GM21528 (cell line): ENCODE measurements around the gene SLC25A13.
A peak's percentile ranks its signal among the peaks of the same experiment; 100 is the strongest.

Source experiments
- ATAC-seq: cut with Tn5 transposase; IDR thresholded peaks from one replicate; pipeline ENCODE4 v1.9.1; 2021; ENCODE audit warnings: mild to moderate bottlenecking, moderate library complexity; ENCODE audit not compliant: unreplicated experiment, low FRiP score

SLC25A13 gene

DNA sequence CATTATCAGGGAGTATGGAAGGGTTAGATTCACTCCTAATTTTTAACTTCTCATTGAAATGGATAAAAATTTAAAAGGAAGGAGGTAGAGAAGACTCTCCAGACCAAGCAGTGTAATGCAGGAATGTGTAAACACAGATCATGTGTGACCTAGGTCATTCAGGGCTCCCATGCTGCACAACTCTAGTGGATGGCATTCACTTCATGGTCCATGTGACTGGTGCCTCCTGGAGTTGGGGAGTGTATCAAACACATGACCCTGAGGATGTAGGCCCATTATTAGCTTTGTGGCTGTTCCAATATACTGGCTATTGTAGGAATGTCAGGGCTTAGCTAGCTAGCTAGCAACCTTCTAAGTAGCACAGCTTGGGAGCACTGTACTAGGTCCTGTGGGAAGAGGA, 109.9 kb downstream of the SLC25A13 start:
- ATAC-seq: no peak

- ATAC-seq: no peak
Measured at GRCh38 chr7:96205665-96206064, 116.2 kb downstream of the SLC25A13 start.

DNA sequence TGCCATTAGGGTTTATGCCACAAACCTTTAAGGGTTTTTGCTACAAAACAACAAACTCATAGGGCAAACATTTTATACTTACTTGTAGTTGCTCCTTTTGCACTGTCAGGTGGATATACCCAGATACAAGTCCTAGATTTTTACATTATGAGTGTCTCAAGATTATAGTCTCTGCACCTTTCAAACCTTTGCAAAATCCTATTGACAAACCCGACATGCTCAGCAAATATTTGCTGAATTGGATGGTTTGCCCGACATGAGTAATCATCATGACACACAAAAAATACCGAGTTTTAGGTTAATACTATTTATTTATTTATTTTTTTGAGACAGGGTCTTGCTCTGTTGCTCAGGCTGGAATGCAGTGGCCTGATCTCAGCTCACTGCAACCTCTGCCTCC, 117.3 kb downstream of the SLC25A13 start:
- no peak for ATAC-seq

GRCh38 chr7:96203786-96204185, 118.1 kb downstream of the SLC25A13 start:
- ATAC-seq: no peak

GRCh38 chr7:96202102-96202501, 119.8 kb downstream of the SLC25A13 start:
- no peak for ATAC-seq

GRCh38 chr7:96200740-96201139, 121.2 kb downstream of the SLC25A13 start:
- ATAC-seq: no peak

- no peak for ATAC-seq
Measured at GRCh38 chr7:96199421-96199820, 122.5 kb downstream of the SLC25A13 start.

GRCh38 chr7:96198047-96198636, 123.8 kb downstream of the SLC25A13 start:
- ATAC-seq: no peak

GRCh38 chr7:96196676-96197075, 125.2 kb downstream of the SLC25A13 start:
- ATAC-seq: no peak

- ATAC-seq: no peak
Measured at GRCh38 chr7:96189129-96189820, 132.6 kb downstream of the SLC25A13 start.

DNA sequence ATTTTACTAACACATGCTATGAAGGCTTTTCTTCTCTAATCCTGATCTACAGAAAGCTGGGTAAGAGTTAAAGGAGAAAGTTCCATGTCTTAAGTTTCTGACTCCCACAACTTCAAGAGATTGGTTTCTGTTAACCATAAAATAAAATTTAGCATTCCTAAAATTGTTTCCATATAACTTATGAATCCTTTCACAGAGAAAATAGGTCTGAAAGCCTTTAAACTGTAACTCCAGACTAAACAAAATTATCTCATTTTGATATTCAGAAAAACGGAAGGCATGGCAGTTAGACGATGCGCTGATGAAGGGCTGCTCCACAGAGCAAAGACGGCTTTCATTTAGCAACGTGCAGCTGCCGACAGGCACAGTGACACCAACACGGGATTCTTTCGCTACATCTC, 133.3 kb downstream of the SLC25A13 start:
- ATAC-seq: no peak

GRCh38 chr7:96188174-96188581, 133.7 kb downstream of the SLC25A13 start:
- ATAC-seq: no peak

DNA sequence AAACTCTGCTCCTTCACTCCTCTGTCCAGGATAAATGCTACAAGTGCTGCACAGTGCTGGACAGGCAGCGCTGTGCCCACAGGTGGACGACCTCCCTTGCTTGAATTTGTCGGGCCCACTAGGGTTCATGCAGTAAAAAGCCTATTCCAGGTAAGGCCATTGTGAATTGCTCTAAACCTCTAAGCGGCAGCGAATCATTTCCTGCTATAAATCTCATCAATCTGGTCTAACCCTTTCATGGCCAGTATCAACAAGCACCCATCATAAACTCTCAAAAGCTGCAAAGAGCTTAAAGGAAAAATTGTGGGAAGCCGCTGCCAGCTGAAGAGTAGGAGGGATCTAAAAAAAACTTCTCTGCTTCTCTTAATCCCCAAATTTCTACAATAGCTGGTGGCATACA, 134.2 kb downstream of the SLC25A13 start:
- no peak for ATAC-seq

GRCh38 chr7:96184783-96185182, 137.1 kb downstream of the SLC25A13 start:
- no peak for ATAC-seq

GRCh38 chr7:96183163-96183670, 138.7 kb downstream of the SLC25A13 start:
- ATAC-seq: no peak

DNA sequence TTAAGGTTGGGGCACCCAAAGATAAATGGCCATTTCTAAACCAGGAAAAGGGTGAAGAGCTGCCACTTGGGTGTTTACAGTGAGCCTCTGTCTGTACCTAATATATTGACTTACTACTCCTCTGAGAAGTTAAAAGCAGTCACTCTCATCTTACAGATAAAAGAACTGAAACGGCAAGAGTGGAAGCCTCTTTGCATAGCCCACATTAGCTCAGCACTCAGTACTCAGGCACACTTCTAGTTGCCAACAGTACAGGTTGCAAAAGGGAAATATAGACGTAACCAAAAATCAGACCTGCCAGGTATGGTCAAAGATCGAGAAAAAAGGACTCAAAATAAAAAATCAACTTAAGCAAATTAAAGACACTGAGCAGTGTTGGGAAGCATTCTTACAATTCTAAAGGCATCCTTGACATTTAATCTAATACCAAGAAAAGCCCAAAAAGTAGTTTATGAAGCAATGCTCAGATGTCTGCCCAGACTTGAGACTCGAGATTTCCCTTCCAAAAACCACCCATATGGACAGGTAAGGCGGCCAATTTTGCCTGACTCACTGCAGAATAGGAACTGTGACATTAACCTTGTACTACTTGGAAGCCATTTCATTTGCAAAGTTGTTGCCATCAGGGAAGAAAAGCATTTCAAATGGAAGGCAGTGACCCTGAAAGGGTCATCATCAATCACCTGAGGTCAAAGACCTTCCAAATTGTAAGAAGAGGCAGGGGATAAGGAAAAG, 139.3 kb downstream of the SLC25A13 start:
- peak; percentile 66 for ATAC-seq

GRCh38 chr7:96181174-96181573, 140.7 kb downstream of the SLC25A13 start:
- no peak for ATAC-seq

- no peak for ATAC-seq
Measured at GRCh38 chr7:96179837-96180236, 142.1 kb downstream of the SLC25A13 start.

GRCh38 chr7:96179341-96179740, 142.6 kb downstream of the SLC25A13 start:
- ATAC-seq: no peak

- no peak for ATAC-seq
Measured at GRCh38 chr7:96178581-96178980, 143.3 kb downstream of the SLC25A13 start.

- ATAC-seq: no peak
Measured at GRCh38 chr7:96177353-96177752, 144.5 kb downstream of the SLC25A13 start.

DNA sequence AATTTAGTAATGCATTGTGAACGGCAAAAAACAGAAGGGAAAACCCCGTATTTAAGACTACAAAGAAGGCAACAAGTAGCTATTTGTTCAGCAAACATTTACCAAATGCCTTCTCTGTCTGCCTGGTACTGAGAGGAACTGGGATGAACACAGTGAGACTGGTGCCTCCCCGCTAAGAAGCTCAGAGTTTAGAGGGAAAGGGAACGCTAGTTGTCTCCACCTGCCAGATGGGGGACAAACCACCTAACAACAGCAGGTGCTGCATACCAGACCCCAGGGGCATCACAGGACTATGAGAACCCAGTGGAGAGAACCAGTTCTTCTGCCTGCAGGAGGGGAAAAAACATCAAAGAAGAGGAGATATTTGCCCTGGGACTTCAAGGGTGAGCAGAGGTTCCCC, 147.1 kb downstream of the SLC25A13 start:
- no peak for ATAC-seq
